ENCODE measurements around the gene PRICKLE1.

PRICKLE1 gene

GRCh38 chr12:42612231-42612613 lies 22.7 kb upstream of the PRICKLE1 start:
- H3K27ac ChIP-seq, result no peak overlapping the region
- no peaks in the 10 kb centered on the region for H3K27me3 ChIP-seq
- no peak overlapping the region for H3K4me3 ChIP-seq (ENCODE audit: low read depth in 1 of 2, low read length in 1 of 2)
- no peak for TF ChIP-seq CTCF (IDR thresholded peaks at IDR 0.05)
- H3K4me1 ChIP-seq (ENCODE audit: control insufficient read depth in 1 of 2, insufficient read depth in 1 of 2, low read depth in 1 of 2, low read length in 1 of 2), result no peaks in the 10 kb centered on the region
- H3K36me3 ChIP-seq, result no peaks in the 10 kb centered on the region
- H3K9me3 ChIP-seq, result no peaks in the 10 kb centered on the region

GRCh38 chr12:42611571-42612230 lies 22.2 kb upstream of the PRICKLE1 start:
- no peaks in the 10 kb centered on the region for H3K27me3 ChIP-seq
- H3K4me3 ChIP-seq (ENCODE audit: low read depth in 1 of 2, low read length in 1 of 2), result no peak overlapping the region
- H3K36me3 ChIP-seq, result no peaks in the 10 kb centered on the region
- H3K4me1 ChIP-seq (ENCODE audit: control insufficient read depth in 1 of 2, insufficient read depth in 1 of 2, low read depth in 1 of 2, low read length in 1 of 2), result no peaks in the 10 kb centered on the region
- no peaks in the 10 kb centered on the region for H3K9me3 ChIP-seq
- no peak overlapping the region for H3K27ac ChIP-seq
- no peak for TF ChIP-seq CTCF (IDR thresholded peaks at IDR 0.05)

GRCh38 chr12:42609605-42610004 lies 20.1 kb upstream of the PRICKLE1 start:
- no peak overlapping the region for H3K4me3 ChIP-seq (ENCODE audit: low read depth in 1 of 2, low read length in 1 of 2)
- no peaks in the 10 kb centered on the region for H3K36me3 ChIP-seq
- H3K27me3 ChIP-seq, result no peaks in the 10 kb centered on the region
- no peaks in the 10 kb centered on the region for H3K4me1 ChIP-seq (ENCODE audit: control insufficient read depth in 1 of 2, insufficient read depth in 1 of 2, low read depth in 1 of 2, low read length in 1 of 2)
- no peak overlapping the region for H3K27ac ChIP-seq
- no peak for TF ChIP-seq CTCF (IDR thresholded peaks at IDR 0.05)
- no peaks in the 10 kb centered on the region for H3K9me3 ChIP-seq

GRCh38 chr12:42608196-42608825 lies 18.8 kb upstream of the PRICKLE1 start:
- H3K36me3 ChIP-seq, result no peaks in the 10 kb centered on the region
- no peaks in the 10 kb centered on the region for H3K27me3 ChIP-seq
- no peak overlapping the region for H3K4me3 ChIP-seq (ENCODE audit: low read depth in 1 of 2, low read length in 1 of 2)
- H3K4me1 ChIP-seq (ENCODE audit: control insufficient read depth in 1 of 2, insufficient read depth in 1 of 2, low read depth in 1 of 2, low read length in 1 of 2), result no peaks in the 10 kb centered on the region
- no peak for TF ChIP-seq CTCF (IDR thresholded peaks at IDR 0.05)
- H3K9me3 ChIP-seq, result no peaks in the 10 kb centered on the region
- H3K27ac ChIP-seq, result no peak overlapping the region

GRCh38 chr12:42607584-42608058 lies 18.1 kb upstream of the PRICKLE1 start:
- no peaks in the 10 kb centered on the region for H3K27me3 ChIP-seq
- no peak for TF ChIP-seq CTCF (IDR thresholded peaks at IDR 0.05)
- H3K4me1 ChIP-seq (ENCODE audit: control insufficient read depth in 1 of 2, insufficient read depth in 1 of 2, low read depth in 1 of 2, low read length in 1 of 2), result no peaks in the 10 kb centered on the region
- no peaks in the 10 kb centered on the region for H3K36me3 ChIP-seq
- no peaks in the 10 kb centered on the region for H3K9me3 ChIP-seq
- H3K27ac ChIP-seq, result no peak overlapping the region
- H3K4me3 ChIP-seq (ENCODE audit: low read depth in 1 of 2, low read length in 1 of 2), result no peak overlapping the region
